H1 (cell line): ENCODE data around the gene SLC6A7. TPM values are rescaled to one million over a fixed set of nuclear protein-coding genes. Genes with fewer than 3 reads are reported as not detected.

Experiments used
- BCL11A ChIP-seq, 2 experiments: IDR thresholded peaks; one replicate each; pipeline ENCODE4 v1.6.1; 2011; ENCODE audit warnings: low read depth in 2 of 2, low read length in 2 of 2, mild to moderate bottlenecking in 2 of 2
- CBX8 ChIP-seq: fragments of 300-800, 300-1000 bp; sonication (generic); IDR thresholded peaks from 2 replicates; pipeline ENCODE4 v1.7.1; 2016; ENCODE audit warnings: low read depth, low read length, borderline replicate concordance
- HDAC6 ChIP-seq: IDR thresholded peaks from one replicate; pipeline ENCODE4 v1.7.1; 2012; ENCODE audit warnings: low read depth, mild to moderate bottlenecking, inconsistent platforms, low read length, moderate library complexity
- polyA plus RNA-seq, 7 experiments: library from polyadenylated mRNA; depleted of rRNA in 3 of 7; stranded (reverse) in 5 of 7; unstranded in 2 of 7; fragments of >200 nt in 5 of 7; fragments of 200-250 nt in 2 of 7; gene quantifications; 1 replicate in 5 of 7; 2 replicates in 1 of 7; 4 replicates in 1 of 7; pipeline versions ENCODE4 v1.2.1 to v1.2.3, GENCODE V29; 2011 to 2013; ENCODE audit warnings: missing spikeins in 2 of 7, mixed read lengths in 2 of 7
- total RNA-seq: library from RNA; stranded (reverse); fragmentation: NEBNext Ultra II Directional; extraction: Animal tissue kit (Norgen Biotek cat#: 25700); gene quantifications from 2 replicates; pipeline ENCODE4 v1.2.1, GENCODE V29; 2021

SLC6A7 gene
- total and polyA plus RNA-seq, 2 of the 8 experiments (the other 6 are each of a cell fraction or from before 2014, with no cell fraction given): 0.07 to 0.12 TPM

GRCh38 chr5:150196514-150196913 lies 6.7 kb downstream of the SLC6A7 start (continued):
- TF ChIP-seq BCL11A (IDR thresholded peaks at IDR 0.05; ENCODE audit: low read depth in 2 of 2, low read length in 2 of 2): no peak
- no peak for TF ChIP-seq CBX8
- no peak for TF ChIP-seq HDAC6
